ENCODE measurements around the gene CBX2.
"Not testable (repeated sequence)": the region's sequence is repeated elsewhere in the genome, so short reads cannot be mapped to it uniquely, and the experiment has no call there.

CBX2 gene

GRCh38 chr17:79743614-79744013 is 34.3 kb upstream of the CBX2 start:
- DNase-seq, result no peak

DNA sequence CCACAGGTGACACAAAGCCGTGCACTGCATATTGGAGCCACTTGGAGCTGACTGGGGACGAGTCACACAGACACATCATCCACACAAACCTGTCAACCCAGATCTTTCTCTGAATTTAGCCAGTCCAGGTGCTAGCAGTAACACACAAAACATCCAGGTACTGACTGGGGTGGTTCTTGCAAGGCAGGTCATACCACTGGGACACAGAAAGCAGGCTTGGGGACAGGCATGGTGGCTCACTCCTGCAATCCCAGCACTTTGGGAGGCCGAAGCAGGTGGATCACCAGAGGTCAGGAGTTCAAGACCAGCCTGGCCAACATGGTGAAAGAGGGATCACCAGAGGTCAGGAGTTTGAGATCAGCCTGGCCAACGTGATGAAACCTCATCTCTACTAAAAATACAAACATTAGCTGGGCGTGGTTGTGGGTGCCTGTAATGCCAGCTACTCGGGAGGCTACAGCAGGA is 32.3 kb upstream of the CBX2 start:
- DNase-seq, result no peak

- peak in 2 of 3 experiments; percentile 67 to 78 for DNase-seq
Observed at GRCh38 chr17:79746889-79747507, 30.9 kb upstream of the CBX2 start.

DNA sequence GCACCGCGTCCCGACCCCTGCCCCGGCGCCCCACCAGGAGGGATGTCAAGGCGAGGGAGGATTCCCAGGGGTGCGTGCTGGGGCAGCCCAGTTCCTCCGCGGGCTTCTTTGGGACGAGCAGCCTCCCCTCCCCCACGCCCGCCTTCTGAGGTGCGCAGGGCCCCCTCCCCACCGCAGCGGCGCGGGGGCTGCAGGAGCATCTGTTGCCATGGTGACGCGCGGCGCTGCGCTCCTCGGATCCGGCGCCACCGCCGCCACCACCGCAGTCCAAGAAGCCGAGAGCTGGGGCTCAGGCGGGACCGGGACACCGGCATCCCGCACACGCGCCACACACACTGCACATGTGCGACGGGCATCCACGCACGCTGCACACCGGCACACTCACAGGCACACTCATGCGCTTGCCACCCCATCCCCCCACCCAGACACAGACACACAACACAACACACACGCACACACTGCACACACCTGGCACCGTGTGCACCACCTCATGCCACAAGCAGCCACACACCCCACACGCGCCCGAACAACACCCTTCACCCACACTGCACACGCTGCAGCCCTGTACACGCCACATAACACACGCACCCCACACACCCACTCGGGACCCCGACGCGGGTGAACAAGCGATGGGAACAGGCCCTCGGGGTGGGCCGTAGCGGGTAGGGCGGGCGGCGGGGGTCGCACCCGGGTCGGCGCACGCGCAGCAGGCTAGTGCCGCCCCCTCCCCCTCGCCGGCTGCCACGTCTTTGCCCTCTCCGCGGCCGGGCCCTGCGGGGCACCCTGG is 30.2 kb upstream of the CBX2 start:
- peak; percentile 19 to 82 (median 71) for DNase-seq

DNA sequence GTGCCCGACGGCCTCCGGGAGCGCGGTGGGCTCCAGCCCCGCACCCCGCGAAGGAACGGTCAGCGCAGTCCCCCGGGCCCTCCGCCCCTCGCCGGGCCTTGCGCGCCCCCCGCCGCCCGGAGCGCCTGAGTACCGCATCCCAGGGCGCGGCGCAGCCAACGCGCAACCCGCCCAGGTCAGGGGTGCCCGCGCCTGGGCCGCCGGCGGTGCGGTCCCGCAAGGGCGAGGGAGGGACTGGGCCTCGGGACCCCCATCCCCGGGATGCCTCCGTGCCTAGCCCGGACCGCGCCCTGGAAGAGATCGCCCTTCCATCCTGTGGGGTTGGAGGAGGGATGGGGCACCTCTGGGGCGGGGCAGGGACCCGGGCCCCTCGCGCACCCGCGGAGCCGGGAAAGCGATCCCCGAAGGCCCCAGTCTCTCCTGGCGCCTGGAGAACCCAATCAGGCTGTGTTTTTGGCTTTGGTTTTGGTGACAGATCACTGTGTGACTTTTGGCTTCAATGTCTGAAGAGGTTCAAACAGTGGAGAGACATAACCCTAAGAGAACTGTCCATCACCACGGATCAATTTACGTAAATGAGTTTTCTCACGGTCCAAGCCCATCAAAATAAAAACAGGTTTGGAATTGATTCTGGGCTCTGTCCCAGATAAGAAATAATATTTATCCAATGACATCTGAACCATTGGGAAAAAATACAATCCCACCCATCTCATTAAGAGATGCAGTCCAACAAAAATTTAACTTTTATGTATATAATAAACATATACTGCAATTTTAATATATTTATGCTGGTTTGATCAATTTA is 29.5 kb upstream of the CBX2 start:
- no peak for DNase-seq

DNA sequence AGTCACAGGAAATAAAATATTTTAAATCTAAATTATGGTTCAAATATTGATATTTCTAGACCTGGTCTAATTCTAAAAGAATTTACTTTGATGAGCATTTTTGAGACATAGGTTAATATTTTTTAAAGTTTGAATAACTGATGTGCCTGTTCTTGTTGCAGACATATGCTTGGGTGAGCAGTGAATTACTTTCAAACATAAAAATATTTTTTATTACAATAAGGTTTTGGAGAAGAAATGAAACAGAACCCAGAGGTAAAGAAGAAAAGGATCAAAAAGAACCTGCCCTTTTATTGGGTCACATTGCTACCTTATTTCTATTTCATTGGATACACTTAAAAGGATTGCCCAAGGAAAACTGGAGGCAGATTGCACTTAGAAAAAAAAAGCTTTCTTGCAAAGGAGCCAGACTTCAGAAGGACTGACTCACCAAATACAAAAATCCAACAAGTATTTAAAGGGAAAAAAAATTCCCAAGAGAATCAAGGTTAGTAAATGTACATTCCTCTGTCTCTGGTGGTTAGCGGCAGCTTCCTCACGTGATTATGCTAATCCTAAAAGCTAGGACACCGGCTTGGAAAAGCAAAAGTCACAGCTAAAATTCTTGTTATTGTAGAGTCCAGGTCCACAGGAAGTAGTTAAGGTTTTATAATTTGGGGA is 28.7 kb upstream of the CBX2 start:
- no peak for DNase-seq

- DNase-seq, result no peak
Observed at GRCh38 chr17:79749958-79750357, 28.0 kb upstream of the CBX2 start.

GRCh38 chr17:79750650-79751545 is 27.1 kb upstream of the CBX2 start:
- DNase-seq, result peak in 1 of 3 experiments; percentile 24

- no peak for DNase-seq
Observed at GRCh38 chr17:79752175-79752574, 25.8 kb upstream of the CBX2 start.

DNA sequence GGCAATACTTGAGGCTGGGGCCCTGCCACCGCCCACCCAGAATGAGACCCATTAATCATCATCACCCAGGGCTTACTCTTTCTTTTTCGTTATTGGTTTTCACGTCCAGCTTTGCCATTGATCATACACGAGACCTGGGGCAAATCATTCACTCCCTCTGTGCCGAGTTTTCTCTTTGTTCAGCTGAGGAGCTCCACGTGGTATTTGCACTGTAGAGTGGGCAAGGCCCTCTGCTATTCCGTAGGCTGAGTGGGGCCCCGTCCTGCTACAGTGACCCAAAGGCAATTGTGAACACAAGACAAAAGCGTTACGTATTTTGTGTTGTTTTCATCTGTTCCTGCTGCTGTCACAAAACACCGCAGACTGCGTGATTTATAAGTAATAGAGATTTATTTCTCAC is 23.6 kb upstream of the CBX2 start:
- DNase-seq, result no peak

- DNase-seq, result not testable (repeated sequence)
Observed at GRCh38 chr17:79754903-79755302, 23.0 kb upstream of the CBX2 start.

- DNase-seq, result no peak
Observed at GRCh38 chr17:79755591-79755990, 22.4 kb upstream of the CBX2 start.

DNA sequence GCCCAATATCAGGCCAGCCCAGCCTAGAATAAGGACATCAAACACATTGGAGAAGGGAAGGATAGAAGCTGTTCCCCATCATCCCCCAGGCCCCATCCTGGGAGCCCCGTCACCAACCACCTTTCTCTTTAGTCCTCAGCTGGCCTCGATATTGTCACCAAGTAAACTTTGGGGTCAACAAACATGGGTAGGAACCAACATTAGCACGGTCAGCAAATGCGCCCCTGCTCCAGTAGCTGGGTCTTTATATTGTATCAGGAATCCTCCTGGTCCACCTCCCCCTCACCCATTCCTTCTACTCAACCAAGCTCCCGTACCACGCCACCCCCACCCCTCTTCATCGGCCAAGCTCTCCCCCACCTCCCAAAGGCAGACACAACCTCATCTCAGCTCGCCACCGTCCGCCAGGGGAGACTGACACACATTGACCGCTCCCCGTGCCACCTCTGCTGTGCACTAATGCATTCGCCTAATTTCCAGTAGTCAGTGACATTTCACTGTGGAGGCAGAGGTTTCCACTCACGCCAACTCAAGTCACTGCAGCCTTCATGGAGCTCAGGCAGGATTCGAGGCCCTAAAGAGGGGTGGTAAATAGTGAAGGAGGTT is 20.7 kb upstream of the CBX2 start:
- DNase-seq, result no peak

GRCh38 chr17:79758271-79758670 is 19.7 kb upstream of the CBX2 start:
- DNase-seq, result no peak

- no peak for DNase-seq
Observed at GRCh38 chr17:79760197-79760906, 17.6 kb upstream of the CBX2 start.

- no peak for DNase-seq
Observed at GRCh38 chr17:79761894-79762589, 15.9 kb upstream of the CBX2 start.

GRCh38 chr17:79765708-79766107 is 12.2 kb upstream of the CBX2 start:
- DNase-seq, result no peak

DNA sequence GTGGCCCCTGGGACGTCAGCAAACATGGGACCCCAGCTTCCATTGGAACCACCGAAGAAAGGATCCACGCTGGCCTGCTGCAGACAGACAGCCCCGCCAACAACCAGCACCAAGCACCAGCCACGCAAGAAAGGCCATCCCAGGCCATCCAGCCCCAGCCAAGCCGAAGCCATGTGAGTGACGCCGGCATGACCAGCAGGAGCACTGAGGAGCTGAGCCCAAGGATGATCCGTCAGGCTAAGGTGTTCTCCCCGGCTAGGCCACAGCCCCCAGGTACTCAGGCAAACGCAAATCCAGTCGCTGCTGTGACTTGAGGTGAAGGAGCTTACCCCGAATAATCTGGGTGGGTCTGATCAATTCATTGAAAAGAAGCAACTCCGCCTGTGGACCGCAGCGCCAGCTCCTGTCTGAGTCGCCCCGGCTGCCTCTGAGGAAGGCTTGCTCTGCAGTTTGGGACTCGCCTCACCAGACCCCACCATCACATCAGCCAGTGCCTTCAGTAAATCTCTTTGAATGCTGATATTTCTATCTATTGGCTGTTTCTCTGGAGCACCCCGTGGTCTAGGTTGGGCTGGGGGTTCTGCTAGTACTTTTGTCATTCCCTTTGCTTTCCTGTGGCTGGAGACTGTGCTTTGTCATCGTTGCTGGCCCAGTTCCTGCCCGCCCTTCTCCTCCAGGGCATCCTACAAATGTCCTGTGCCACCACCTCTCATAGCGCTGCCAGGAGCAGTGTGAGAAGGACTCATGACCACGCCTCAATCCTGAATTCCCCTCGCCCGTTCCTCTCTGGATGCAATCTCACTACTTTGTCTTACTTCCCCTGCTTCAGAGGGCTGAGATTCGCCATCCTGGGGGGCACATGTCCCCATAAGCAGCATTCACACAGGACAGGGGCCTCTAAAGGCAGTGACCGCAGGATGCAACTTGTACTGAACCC is 8.1 kb upstream of the CBX2 start:
- no peak for DNase-seq

- no peak for DNase-seq
Observed at GRCh38 chr17:79771276-79771675, 6.7 kb upstream of the CBX2 start.

Measured in NCI-H1417 (cell line).